Measurements from ENCODE around the gene DDX3X. TPM values are rescaled to one million over a fixed set of nuclear protein-coding genes. Genes with fewer than 3 reads are reported as not detected.
A peak's percentile ranks its signal among the peaks of the same experiment; 100 is the strongest.

The DDX3X gene
- total RNA-seq, 1 experiment from 2014 or later, result 228 TPM

GRCh38 chrX:41334363-41335197 lies 618 bp downstream of the DDX3X start:
- TF ChIP-seq ZNF671 (CRISPR knock-in tag; IDR thresholded peaks at IDR 0.05) (peak; percentile 56; the same call in 1 of the 2 replicates), KAT7 (CRISPR knock-in tag; IDR thresholded peaks at IDR 0.05; ENCODE audit: borderline replicate concordance) (0 out of 2 replicates have a peak, but pooled peaks have one; percentile 36), ZNF263 (CRISPR knock-in tag; IDR thresholded peaks at IDR 0.05; ENCODE audit: low read depth) (no peak), SP1 (CRISPR knock-in tag; conservative IDR thresholded peaks at IDR 0.05) (0 out of 2 replicates have a peak, but pooled peaks have one; percentile 14), EMX1 (CRISPR knock-in tag; IDR thresholded peaks at IDR 0.05) (no peak), ATF3 (CRISPR knock-in tag; conservative IDR thresholded peaks at IDR 0.05) (0 out of 2 replicates have a peak, but pooled peaks have one; percentile 7), HMGXB4 (CRISPR knock-in tag; IDR thresholded peaks at IDR 0.05) (peak; percentile 57), ZNF219 (CRISPR knock-in tag; IDR thresholded peaks at IDR 0.05; ENCODE audit: borderline replicate concordance) (no peak), ESRRA (CRISPR knock-in tag; IDR thresholded peaks at IDR 0.05; ENCODE audit: borderline replicate concordance) (peak; percentile 18; the same call in 1 of the 2 replicates), JUN (CRISPR knock-in tag; IDR thresholded peaks at IDR 0.05) (no peak), ZNF416 (CRISPR knock-in tag; IDR thresholded peaks at IDR 0.05) (0 out of 2 replicates have a peak, but pooled peaks have one; percentile 28), OVOL2 (CRISPR knock-in tag; IDR thresholded peaks at IDR 0.05; ENCODE audit: borderline replicate concordance) (no peak), GRHL2 (CRISPR knock-in tag; IDR thresholded peaks at IDR 0.05; ENCODE audit: insufficient replicate concordance, severe bottlenecking) (no peak), ETV6 (CRISPR knock-in tag; IDR thresholded peaks at IDR 0.05) (no peak), RORB (CRISPR knock-in tag; IDR thresholded peaks at IDR 0.05) (peak; percentile 31; the same call in 1 of the 2 replicates), NFE2L1 (CRISPR knock-in tag; IDR thresholded peaks at IDR 0.05) (peak; percentile 21; the same call in 1 of the 2 replicates), E2F4 (CRISPR knock-in tag; IDR thresholded peaks at IDR 0.05; ENCODE audit: borderline replicate concordance, low read depth) (no peak), NFATC4 (CRISPR knock-in tag; IDR thresholded peaks at IDR 0.05) (peak; percentile 89), PRRX2 (CRISPR knock-in tag; IDR thresholded peaks at IDR 0.05) (peak; percentile 67; the same call in 1 of the 2 replicates)
- TF ChIP-seq, protein P1, sequence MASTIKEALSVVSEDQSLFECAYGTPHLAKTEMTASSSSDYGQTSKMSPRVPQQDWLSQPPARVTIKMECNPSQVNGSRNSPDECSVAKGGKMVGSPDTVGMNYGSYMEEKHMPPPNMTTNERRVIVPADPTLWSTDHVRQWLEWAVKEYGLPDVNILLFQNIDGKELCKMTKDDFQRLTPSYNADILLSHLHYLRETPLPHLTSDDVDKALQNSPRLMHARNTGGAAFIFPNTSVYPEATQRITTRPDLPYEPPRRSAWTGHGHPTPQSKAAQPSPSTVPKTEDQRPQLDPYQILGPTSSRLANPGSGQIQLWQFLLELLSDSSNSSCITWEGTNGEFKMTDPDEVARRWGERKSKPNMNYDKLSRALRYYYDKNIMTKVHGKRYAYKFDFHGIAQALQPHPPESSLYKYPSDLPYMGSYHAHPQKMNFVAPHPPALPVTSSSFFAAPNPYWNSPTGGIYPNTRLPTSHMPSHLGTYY (CRISPR knock-in tag; IDR thresholded peaks at IDR 0.05), result 0 out of 2 replicates have a peak, but pooled peaks have one; percentile 20
- CTCF ChIA-PET, result no interaction called here
- H3K4me3 Mint-ChIP-seq, result peak overlapping the region; percentile 86
- no peaks in the 10 kb centered on the region for H3K27me3 Mint-ChIP-seq (ENCODE audit: low read depth)
- POLR2A ChIA-PET, result no interaction called here
- peaks cover 39% of the 10 kb centered on the region for H3K36me3 Mint-ChIP-seq
- H3K4me1 Mint-ChIP-seq, result peaks cover 50% of the 10 kb centered on the region
- H3K9me3 Mint-ChIP-seq, result no peaks in the 10 kb centered on the region
- H3K27ac Mint-ChIP-seq, result peak overlapping the region; percentile 100
- ATAC-seq, result peak; percentile 5
- peak; percentile 69 for DNase-seq (ENCODE audit: low spot score)
